ENCODE results near the gene SEPTIN5. TPM values are rescaled to one million over a fixed set of nuclear protein-coding genes. Genes with fewer than 3 reads are reported as not detected.

SEPTIN5 gene
- total RNA-seq, 2 experiments from 2014 or later = 0.71 to 0.75 TPM

DNA sequence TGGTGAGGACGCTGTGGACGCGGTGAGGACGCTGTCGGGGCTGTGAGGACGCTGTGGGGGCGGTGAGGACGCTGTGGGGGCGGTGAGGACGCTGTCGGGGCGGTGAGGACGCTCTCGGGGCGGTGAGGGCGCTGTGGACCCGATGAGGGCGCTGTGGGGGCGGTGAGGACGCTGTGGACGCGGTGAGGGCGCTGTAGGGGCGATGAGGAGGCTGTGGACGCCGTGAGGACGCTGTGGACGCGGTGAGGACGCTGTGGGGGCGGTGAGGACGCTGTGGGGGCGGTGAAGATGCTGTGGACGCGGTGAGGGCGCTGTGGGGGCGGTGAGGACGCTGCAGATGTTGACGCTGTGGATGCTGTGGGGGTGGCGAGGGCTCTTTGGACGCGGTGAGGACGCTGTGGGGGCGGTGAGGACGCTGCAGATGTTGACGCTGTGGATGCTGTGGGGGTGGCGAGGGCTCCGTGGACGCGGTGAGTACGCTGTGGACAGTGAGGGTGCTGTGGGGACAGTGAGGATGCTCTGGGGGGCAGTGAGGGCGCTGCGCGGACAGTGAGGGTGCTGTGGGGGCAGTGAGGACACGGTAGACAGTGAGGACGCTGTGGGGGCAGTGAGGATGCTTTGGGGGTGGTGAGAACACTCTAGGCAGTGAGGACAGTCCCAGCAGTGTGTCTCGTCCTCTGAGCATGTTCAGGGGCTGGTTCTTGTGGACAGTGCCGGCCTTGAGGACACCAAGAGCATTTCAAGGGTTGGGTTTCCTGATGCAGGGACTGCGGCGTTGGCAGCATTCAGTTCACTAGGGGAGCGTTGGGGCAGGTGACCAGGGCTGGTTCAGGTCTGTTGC, 13.2 kb downstream of the SEPTIN5 start:
- Mint-ChIP-seq H3K4me1 (ENCODE audit: low read depth) (no peaks in the 10 kb centered on the region), H3K27ac (no peak overlapping the region), H3K27me3 (peaks cover 19% of the 10 kb centered on the region), H3K4me3 (no peak overlapping the region), H3K36me3 (ENCODE audit: low read depth) (no peaks in the 10 kb centered on the region), H3K9me3 (no peaks in the 10 kb centered on the region)
- DNase-seq (no peak), ATAC-seq (ENCODE audit: poor library complexity) (no peak)
- CTCF ChIA-PET = no interaction called here
- Histone ChIP-seq H3K4me3 (ENCODE audit: low read length) (no peak overlapping the region), H3K4me1 (ENCODE audit: insufficient read depth, low read length) (peaks cover 25% of the 10 kb centered on the region), H3K9me3 (ENCODE audit: control insufficient read depth in 1 of 2, insufficient read depth in 1 of 2, low read length in 2 of 2) (peaks cover 0 to 10% of the 10 kb centered on the region in 2 experiments), H3K27ac (ENCODE audit: low read depth in 1 of 2, low read length in 2 of 2) (no peak overlapping the region), H3K36me3 (ENCODE audit: insufficient read depth, low read length) (no peaks in the 10 kb centered on the region), H3K27me3 (ENCODE audit: control insufficient read depth in 1 of 2, insufficient read depth in 2 of 2, low read length in 2 of 2) (peaks cover 15 to 26% of the 10 kb centered on the region in 2 experiments)
- POLR2A ChIA-PET = no interaction called here
- TF ChIP-seq CTCF (IDR thresholded peaks at IDR 0.05) = no peak
- intact Hi-C loops (cut with DNase I, micrococcal nuclease) = no loop called here

GRCh38 chr22:19728271-19728670, 14.0 kb downstream of the SEPTIN5 start:
- Mint-ChIP-seq H3K36me3 (ENCODE audit: low read depth) (no peaks in the 10 kb centered on the region), H3K4me3 (no peak overlapping the region), H3K27me3 (peaks cover 12% of the 10 kb centered on the region), H3K4me1 (ENCODE audit: low read depth) (no peaks in the 10 kb centered on the region), H3K9me3 (no peaks in the 10 kb centered on the region), H3K27ac (no peak overlapping the region)
- DNase-seq (no peak), ATAC-seq (ENCODE audit: poor library complexity) (no peak)
- intact Hi-C loops (cut with DNase I, micrococcal nuclease) = no loop called here
- Histone ChIP-seq H3K36me3 (ENCODE audit: insufficient read depth, low read length) (no peaks in the 10 kb centered on the region), H3K4me3 (ENCODE audit: low read length) (no peak overlapping the region), H3K27ac (ENCODE audit: low read depth in 1 of 2, low read length in 2 of 2) (no peak overlapping the region), H3K9me3 (ENCODE audit: control insufficient read depth in 1 of 2, insufficient read depth in 1 of 2, low read length in 2 of 2) (peaks cover 0 to 3% of the 10 kb centered on the region in 2 experiments), H3K4me1 (ENCODE audit: insufficient read depth, low read length) (peaks cover 17% of the 10 kb centered on the region), H3K27me3 (ENCODE audit: control insufficient read depth in 1 of 2, insufficient read depth in 2 of 2, low read length in 2 of 2) (peaks cover 8 to 19% of the 10 kb centered on the region in 2 experiments)
- no peak for TF ChIP-seq CTCF (IDR thresholded peaks at IDR 0.05)
- ChIA-PET POLR2A (no interaction called here), CTCF (no interaction called here)

DNA sequence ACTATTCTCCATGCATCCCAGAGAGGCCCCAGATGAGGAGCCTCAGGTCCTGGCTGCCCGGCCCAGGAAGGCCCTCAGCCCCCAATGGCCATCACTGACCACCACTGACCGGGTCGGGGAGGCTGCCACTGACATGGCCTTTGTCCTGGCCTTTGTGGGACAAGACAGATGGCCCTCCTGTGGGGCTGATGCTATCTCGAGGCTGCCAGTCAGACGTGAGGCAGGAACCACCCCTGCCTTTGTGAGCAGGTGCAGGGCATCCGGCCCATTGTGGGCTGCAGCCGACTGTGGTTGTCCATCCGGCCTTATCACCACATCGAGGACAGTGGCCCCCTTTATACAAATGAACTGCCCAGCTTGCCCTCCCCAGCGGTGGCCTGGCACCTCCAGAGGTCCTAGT, 14.5 kb downstream of the SEPTIN5 start:
- ChIA-PET CTCF (no interaction called here), POLR2A (no interaction called here)
- Mint-ChIP-seq H3K4me3 (no peak overlapping the region), H3K9me3 (no peaks in the 10 kb centered on the region), H3K36me3 (ENCODE audit: low read depth) (no peaks in the 10 kb centered on the region), H3K4me1 (ENCODE audit: low read depth) (no peaks in the 10 kb centered on the region), H3K27me3 (peaks cover 11% of the 10 kb centered on the region), H3K27ac (no peak overlapping the region)
- Histone ChIP-seq H3K36me3 (ENCODE audit: insufficient read depth, low read length) (no peaks in the 10 kb centered on the region), H3K27ac (ENCODE audit: low read depth in 1 of 2, low read length in 2 of 2) (no peak overlapping the region), H3K9me3 (ENCODE audit: control insufficient read depth in 1 of 2, insufficient read depth in 1 of 2, low read length in 2 of 2) (peaks cover 0 to 3% of the 10 kb centered on the region in 2 experiments), H3K4me3 (ENCODE audit: low read length) (no peak overlapping the region), H3K4me1 (ENCODE audit: insufficient read depth, low read length) (peaks cover 13% of the 10 kb centered on the region), H3K27me3 (ENCODE audit: control insufficient read depth in 1 of 2, insufficient read depth in 2 of 2, low read length in 2 of 2) (peaks cover 7 to 14% of the 10 kb centered on the region in 2 experiments)
- TF ChIP-seq CTCF (IDR thresholded peaks at IDR 0.05) = no peak
- ATAC-seq (ENCODE audit: poor library complexity) = no peak
- intact Hi-C loops (cut with DNase I, micrococcal nuclease) = no loop called here
- DNase-seq = no peak

Data from CD4-positive, alpha-beta T cell (primary cell).